D721Med (cell line): ENCODE results near the gene UGT2B17.
"Not testable (repeated sequence)": the region's sequence is repeated elsewhere in the genome, so short reads cannot be mapped to it uniquely, and the experiment has no call there.

ENCODE experiments used
- DNase-seq: peaks from one replicate; pipeline ENCODE4 v3.0.0; 2011; ENCODE audit warnings: low spot score; ENCODE audit not compliant: insufficient read length
- FAIRE-seq: peaks from 2 replicates; lab custom pipeline; 2011; peaks lifted over from hg19 to GRCh38; lab: Jason Lieb, UNC
- TF ChIP-seq, protein P1 (sequence below): IDR thresholded peaks from 2 replicates; pipeline ENCODE4 v1.5.1; 2012; ENCODE audit warnings: mild to moderate bottlenecking, control low read depth; ENCODE audit not compliant: insufficient read depth; ENCODE audit errors: missing control alignments

Gene UGT2B17

DNA sequence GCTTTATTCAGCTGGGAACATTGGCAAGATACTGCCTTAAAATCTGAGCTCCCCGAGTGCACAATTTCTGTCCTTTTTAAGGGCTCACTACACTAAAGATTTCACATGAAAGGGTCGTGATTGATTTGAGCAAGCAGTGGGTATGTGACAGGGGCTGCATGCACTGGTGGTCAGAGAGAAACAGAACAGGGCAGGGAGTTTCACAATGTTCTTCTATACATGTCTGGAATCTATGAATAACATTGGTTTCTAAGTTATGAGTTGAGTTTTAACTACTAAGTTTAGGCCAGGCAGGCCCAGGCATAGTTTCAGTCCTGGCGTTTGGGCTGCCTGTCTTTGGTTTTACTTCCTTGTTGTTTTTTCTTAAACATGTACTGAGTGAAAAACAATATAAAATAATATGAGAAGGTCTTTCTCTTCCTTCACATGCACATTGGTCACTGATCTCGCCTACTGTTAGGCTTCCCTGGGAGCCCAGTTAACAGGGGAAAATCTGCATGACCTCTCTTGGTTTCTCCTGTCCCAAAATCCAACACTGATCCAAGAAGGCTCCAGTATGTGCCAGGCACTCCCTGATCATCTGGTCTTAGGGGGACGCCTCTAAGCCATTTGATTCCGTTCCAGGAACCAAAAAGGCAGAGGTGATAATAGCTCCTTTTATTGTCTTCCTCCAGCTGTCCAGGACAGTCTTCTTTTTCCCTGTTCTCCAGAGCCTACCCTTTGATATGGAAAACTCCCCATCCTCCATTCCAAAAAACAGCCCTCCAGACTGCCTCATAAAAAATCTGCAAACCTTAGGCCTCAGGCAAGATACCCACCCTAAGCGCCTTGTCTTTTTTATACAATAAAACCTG, at the start of gene UGT2B17:
TSS of gene UGT2B17 (minus strand) at position 51 of the 854 bp plus-strand sequence. CDS start 7,838 bp downstream, outside the sequence.
- TF ChIP-seq, protein P1, sequence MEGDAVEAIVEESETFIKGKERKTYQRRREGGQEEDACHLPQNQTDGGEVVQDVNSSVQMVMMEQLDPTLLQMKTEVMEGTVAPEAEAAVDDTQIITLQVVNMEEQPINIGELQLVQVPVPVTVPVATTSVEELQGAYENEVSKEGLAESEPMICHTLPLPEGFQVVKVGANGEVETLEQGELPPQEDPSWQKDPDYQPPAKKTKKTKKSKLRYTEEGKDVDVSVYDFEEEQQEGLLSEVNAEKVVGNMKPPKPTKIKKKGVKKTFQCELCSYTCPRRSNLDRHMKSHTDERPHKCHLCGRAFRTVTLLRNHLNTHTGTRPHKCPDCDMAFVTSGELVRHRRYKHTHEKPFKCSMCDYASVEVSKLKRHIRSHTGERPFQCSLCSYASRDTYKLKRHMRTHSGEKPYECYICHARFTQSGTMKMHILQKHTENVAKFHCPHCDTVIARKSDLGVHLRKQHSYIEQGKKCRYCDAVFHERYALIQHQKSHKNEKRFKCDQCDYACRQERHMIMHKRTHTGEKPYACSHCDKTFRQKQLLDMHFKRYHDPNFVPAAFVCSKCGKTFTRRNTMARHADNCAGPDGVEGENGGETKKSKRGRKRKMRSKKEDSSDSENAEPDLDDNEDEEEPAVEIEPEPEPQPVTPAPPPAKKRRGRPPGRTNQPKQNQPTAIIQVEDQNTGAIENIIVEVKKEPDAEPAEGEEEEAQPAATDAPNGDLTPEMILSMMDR = no peak
- no peak for FAIRE-seq
- no peak for DNase-seq

DNA sequence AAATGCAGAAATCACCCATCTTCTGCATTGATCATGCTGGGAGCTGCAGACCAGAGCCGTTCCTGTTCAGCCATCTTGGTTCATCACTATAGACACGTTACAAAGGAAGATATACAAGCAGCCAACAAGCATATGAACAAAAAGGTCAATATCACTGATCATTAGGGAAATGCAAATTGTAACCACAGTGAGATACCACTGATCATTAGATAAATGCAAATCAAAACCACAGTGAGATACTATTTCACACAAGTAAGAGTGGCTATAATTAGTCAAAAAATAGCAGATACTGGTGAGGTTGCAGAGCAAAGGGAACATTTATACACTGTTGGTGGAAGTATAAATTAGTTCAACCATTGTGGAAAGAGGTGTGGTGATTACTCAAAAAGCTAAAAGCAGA, 46.6 kb upstream of the UGT2B17 start:
- not testable (repeated sequence) for DNase-seq, FAIRE-seq

DNA sequence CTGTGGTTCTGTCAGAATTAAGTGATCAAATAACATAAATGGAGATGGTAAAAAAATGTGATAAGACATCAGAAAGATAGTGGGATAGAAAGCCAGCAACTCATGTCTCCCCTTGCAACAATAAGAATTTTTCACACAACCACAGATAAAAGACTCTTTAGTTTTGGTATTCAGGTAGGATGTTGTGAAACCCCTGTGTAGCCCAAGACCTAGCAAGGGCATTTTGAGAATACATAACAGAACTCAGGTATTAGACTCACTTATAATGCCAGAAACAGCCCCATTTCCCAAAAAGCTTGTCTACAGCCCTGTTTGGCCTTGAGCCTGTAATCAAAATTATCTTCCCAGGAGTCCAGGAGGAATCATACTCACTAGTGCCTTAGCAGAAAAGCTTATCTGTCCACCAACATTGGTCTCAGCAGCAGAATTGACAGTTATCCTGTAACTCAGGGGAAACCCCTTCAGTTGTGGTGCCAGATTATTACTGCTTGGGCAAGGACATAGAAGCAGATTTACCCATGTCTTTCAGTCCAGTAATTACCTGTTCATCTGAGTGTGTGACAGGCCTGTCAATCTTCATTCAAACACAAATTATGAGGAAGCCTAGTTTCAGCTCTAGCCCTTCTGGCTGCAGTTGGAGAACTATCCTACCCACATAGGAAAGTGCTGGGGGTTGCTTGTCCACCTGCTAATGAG, 41.0 kb upstream of the UGT2B17 start:
- FAIRE-seq (no peak), DNase-seq (no peak)
- TF ChIP-seq, protein P1 = no peak

DNA sequence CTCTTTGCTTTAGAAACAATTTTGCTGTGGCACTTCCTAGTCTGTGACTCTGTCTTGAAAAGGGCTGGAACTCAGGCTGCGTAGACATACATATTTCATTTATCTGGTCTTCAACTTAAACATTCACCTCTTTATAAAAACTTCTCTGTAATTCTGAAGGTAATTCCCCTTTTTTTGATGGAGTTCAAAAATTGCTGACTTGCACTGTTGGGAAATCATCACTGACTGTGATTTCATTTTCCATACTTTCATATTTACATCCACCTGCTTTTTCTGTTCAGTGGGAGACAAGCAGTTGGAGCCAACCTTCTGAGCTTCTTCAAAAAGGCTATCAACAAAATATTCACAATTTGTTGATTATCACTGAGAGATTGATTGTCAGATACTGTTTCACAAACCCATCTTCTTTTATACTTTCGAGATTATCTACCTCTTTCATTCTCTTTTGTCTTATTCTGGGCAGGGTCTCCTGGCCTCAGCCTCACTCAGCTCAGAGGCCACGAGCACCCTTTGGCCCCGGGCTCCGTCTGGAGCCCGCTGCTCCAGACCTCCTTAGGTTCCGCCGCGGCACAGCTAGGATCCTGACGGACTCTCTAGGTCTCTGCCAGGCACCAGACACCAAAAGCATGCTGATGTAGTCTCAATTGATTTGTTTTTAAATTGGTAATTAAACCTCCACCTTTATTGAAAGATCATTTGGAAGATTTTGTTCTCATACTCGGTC, 39.7 kb upstream of the UGT2B17 start:
- FAIRE-seq = no peak
- DNase-seq = no peak
- TF ChIP-seq, protein P1 = no peak

DNA sequence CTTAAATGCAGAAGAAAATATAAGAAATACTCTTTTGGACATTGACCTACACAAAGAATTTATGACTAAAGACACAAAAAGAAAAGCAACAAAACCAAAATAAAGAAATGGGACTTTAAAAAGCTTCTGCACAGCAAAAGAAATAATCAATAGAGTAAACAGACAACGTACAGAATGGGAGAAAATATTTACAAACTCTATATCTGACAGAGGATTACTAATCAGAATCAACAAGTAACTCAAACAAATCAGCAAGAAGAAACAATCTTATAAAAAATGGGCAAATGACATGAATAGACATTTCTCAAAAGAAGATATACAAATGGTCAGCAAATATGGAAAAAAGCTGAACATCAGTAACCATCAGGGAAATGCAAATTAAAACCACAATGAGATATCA, 37.6 kb upstream of the UGT2B17 start:
- TF ChIP-seq, protein P1 = no peak
- no peak for DNase-seq
- no peak for FAIRE-seq

DNA sequence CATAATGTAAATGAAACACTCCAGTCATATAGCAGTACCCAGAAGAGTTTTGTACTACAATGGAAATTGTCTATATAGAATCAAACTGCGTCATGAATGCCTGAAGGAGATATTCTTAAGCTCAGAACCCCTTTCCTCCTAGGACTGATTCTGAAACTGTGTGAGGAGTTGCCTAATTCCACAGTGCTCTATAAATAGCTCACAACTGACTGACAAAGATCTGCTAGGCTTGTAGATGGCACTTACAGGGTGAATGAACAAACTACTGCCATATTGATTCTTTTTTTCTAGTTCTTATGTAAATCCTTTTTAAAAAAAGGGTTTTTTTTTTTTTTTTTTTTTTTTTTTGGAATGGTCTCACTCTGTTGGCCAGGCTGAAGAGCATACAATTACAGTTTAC, 30.1 kb upstream of the UGT2B17 start:
- TF ChIP-seq, protein P1 = no peak
- DNase-seq = no peak
- no peak for FAIRE-seq

DNA sequence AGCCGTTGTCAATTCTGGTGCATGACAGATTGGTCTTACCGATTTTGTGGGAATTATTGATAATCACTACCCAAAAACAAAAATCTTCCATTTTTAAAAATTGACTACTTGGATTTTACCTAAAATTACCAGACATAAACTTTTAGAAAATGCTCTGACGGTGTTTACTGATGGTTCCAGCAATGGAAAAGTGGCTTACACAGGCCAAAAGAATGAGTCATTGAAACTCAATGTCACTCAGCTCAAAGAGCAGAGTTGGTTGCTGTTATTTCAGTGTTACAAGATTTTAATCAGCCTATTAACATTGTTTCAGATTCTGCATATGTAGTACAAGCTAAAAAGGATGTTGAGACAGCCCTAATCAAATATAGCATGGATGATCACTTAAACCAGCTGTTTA, 23.0 kb upstream of the UGT2B17 start:
- TF ChIP-seq, protein P1 = no peak
- DNase-seq (no peak), FAIRE-seq (no peak)
